GM18517 (cell line): ENCODE data around the gene PARP9.
A peak's percentile ranks its signal among the peaks of the same experiment; 100 is the strongest.

Source experiments
- ATAC-seq: cut with Tn5 transposase; IDR thresholded peaks from one replicate; pipeline ENCODE4 v1.9.1; 2021; ENCODE audit warnings: mild to moderate bottlenecking, moderate library complexity; ENCODE audit not compliant: unreplicated experiment

PARP9 gene

GRCh38 chr3:122564155-122564912 lies at the start of gene PARP9, which contains the start of gene DTX3L:
Gene PARP9 (minus strand): TSS chr3:122564300. CDS start chr3:122559620, 4,680 bp downstream.
Gene DTX3L (plus strand): TSS chr3:122564338. CDS start chr3:122564427, 89 bp downstream.
- peak; percentile 49 for ATAC-seq

GRCh38 chr3:122612696-122613095 lies 48.6 kb upstream of the PARP9 start:
- ATAC-seq: no peak

GRCh38 chr3:122609798-122610559 lies 45.9 kb upstream of the PARP9 start:
- ATAC-seq: peak; percentile 99

- no peak for ATAC-seq
Observed at GRCh38 chr3:122608916-122609315, 44.8 kb upstream of the PARP9 start.

GRCh38 chr3:122606330-122606729 lies 42.2 kb upstream of the PARP9 start:
- ATAC-seq: no peak

- ATAC-seq: no peak
Observed at GRCh38 chr3:122603056-122603455, 39.0 kb upstream of the PARP9 start.

- ATAC-seq: no peak
Observed at GRCh38 chr3:122602011-122602710, 38.1 kb upstream of the PARP9 start.

GRCh38 chr3:122598556-122598955 lies 34.5 kb upstream of the PARP9 start:
- ATAC-seq: no peak

GRCh38 chr3:122598151-122598550 lies 34.1 kb upstream of the PARP9 start:
- no peak for ATAC-seq

GRCh38 chr3:122594025-122594424 lies 29.9 kb upstream of the PARP9 start:
- no peak for ATAC-seq

- ATAC-seq: no peak
Observed at GRCh38 chr3:122590610-122591009, 26.5 kb upstream of the PARP9 start.

GRCh38 chr3:122589297-122589696 lies 25.2 kb upstream of the PARP9 start:
- ATAC-seq: peak; percentile 66

GRCh38 chr3:122587572-122587971 lies 23.5 kb upstream of the PARP9 start:
- no peak for ATAC-seq

GRCh38 chr3:122586773-122587485 lies 22.8 kb upstream of the PARP9 start:
- no peak for ATAC-seq

- ATAC-seq: no peak
Observed at GRCh38 chr3:122586098-122586497, 22.0 kb upstream of the PARP9 start.

- no peak for ATAC-seq
Observed at GRCh38 chr3:122582390-122582789, 18.3 kb upstream of the PARP9 start.

GRCh38 chr3:122581622-122582021 lies 17.5 kb upstream of the PARP9 start:
- ATAC-seq: no peak

- ATAC-seq: no peak
Observed at GRCh38 chr3:122580470-122580869, 16.4 kb upstream of the PARP9 start.

GRCh38 chr3:122578069-122578740 lies 14.1 kb upstream of the PARP9 start:
- ATAC-seq: no peak

- no peak for ATAC-seq
Observed at GRCh38 chr3:122577409-122578031, 13.4 kb upstream of the PARP9 start, which contains the start of gene PARP15. Gene PARP15 (plus strand): TSS chr3:122577650. CDS start chr3:122577668, 18 bp downstream.
